ENCODE measurements around the gene CD58. TPM values are rescaled to one million over a fixed set of nuclear protein-coding genes. Genes with fewer than 3 reads are reported as not detected.

The CD58 gene
- total RNA-seq, 1 experiment from 2014 or later: 5.3 TPM

GRCh38 chr1:116481934-116482333, 88.9 kb downstream of the CD58 start:
- no peaks in the 10 kb centered on the region for H3K36me3 Mint-ChIP-seq
- H3K4me1 Mint-ChIP-seq: peaks cover 16% of the 10 kb centered on the region
- CTCF ChIA-PET: interaction anchor here (0.9 to 2.1 kb wide), 3 partner anchors 17 to 343 kb away, joined by 3 to 15 read pairs (median 7); no protein-coding TSS in a partner anchor
- no peak overlapping the region for H3K27ac Mint-ChIP-seq
- POLR2A ChIA-PET: no interaction called here
- DNase-seq (ENCODE audit: low spot score) (no peak), ATAC-seq (no peak)
- TF ChIP-seq SMAD3 (CRISPR knock-in tag; IDR thresholded peaks at IDR 0.05; ENCODE audit: borderline replicate concordance): no peak
- no peak for TF ChIP-seq ZNF416 (CRISPR knock-in tag; IDR thresholded peaks at IDR 0.05)
- TF ChIP-seq NFE2L1 (CRISPR knock-in tag; IDR thresholded peaks at IDR 0.05): no peak
- no peak for TF ChIP-seq JAZF1 (CRISPR knock-in tag; IDR thresholded peaks at IDR 0.05)
- TF ChIP-seq NFATC4 (CRISPR knock-in tag; IDR thresholded peaks at IDR 0.05): no peak
- TF ChIP-seq, protein P1, sequence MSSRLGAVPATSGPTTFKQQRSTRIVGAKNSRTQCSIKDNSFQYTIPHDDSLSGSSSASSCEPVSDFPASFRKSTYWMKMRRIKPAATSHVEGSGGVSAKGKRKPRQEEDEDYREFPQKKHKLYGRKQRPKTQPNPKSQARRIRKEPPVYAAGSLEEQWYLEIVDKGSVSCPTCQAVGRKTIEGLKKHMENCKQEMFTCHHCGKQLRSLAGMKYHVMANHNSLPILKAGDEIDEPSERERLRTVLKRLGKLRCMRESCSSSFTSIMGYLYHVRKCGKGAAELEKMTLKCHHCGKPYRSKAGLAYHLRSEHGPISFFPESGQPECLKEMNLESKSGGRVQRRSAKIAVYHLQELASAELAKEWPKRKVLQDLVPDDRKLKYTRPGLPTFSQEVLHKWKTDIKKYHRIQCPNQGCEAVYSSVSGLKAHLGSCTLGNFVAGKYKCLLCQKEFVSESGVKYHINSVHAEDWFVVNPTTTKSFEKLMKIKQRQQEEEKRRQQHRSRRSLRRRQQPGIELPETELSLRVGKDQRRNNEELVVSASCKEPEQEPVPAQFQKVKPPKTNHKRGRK (CRISPR knock-in tag; IDR thresholded peaks at IDR 0.05; ENCODE audit: borderline replicate concordance): no peak
- TF ChIP-seq E2F1 (CRISPR knock-in tag; IDR thresholded peaks at IDR 0.05): no peak
- no peak for TF ChIP-seq USF1 (CRISPR knock-in tag; IDR thresholded peaks at IDR 0.05)
- no peak for TF ChIP-seq CBFB (CRISPR knock-in tag; IDR thresholded peaks at IDR 0.05; ENCODE audit: low read depth)
- no peak for TF ChIP-seq E2F5 (CRISPR knock-in tag; IDR thresholded peaks at IDR 0.05)
- TF ChIP-seq, protein P2, sequence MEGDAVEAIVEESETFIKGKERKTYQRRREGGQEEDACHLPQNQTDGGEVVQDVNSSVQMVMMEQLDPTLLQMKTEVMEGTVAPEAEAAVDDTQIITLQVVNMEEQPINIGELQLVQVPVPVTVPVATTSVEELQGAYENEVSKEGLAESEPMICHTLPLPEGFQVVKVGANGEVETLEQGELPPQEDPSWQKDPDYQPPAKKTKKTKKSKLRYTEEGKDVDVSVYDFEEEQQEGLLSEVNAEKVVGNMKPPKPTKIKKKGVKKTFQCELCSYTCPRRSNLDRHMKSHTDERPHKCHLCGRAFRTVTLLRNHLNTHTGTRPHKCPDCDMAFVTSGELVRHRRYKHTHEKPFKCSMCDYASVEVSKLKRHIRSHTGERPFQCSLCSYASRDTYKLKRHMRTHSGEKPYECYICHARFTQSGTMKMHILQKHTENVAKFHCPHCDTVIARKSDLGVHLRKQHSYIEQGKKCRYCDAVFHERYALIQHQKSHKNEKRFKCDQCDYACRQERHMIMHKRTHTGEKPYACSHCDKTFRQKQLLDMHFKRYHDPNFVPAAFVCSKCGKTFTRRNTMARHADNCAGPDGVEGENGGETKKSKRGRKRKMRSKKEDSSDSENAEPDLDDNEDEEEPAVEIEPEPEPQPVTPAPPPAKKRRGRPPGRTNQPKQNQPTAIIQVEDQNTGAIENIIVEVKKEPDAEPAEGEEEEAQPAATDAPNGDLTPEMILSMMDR (IDR thresholded peaks at IDR 0.05): no peak
- TF ChIP-seq IRF2 (CRISPR knock-in tag; IDR thresholded peaks at IDR 0.05; ENCODE audit: borderline replicate concordance, low read depth): no peak
- no peak for TF ChIP-seq HMGA2 (CRISPR knock-in tag; IDR thresholded peaks at IDR 0.05)
- no peak for TF ChIP-seq ATF2 (CRISPR knock-in tag; IDR thresholded peaks at IDR 0.05; ENCODE audit: borderline replicate concordance, low read depth)
- TF ChIP-seq, protein P3, sequence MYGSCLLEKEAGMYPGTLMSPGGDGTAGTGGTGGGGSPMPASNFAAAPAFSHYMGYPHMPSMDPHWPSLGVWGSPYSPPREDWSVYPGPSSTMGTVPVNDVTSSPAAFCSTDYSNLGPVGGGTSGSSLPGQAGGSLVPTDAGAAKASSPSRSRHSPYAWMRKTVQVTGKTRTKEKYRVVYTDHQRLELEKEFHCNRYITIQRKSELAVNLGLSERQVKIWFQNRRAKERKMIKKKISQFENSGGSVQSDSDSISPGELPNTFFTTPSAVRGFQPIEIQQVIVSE (CRISPR knock-in tag; IDR thresholded peaks at IDR 0.05; ENCODE audit: borderline replicate concordance): no peak
- TF ChIP-seq, protein P4, sequence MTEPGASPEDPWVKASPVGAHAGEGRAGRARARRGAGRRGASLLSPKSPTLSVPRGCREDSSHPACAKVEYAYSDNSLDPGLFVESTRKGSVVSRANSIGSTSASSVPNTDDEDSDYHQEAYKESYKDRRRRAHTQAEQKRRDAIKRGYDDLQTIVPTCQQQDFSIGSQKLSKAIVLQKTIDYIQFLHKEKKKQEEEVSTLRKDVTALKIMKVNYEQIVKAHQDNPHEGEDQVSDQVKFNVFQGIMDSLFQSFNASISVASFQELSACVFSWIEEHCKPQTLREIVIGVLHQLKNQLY (CRISPR knock-in tag; IDR thresholded peaks at IDR 0.05): no peak
- TF ChIP-seq FOXK1 (CRISPR knock-in tag; IDR thresholded peaks at IDR 0.05): no peak
- no peak overlapping the region for H3K4me3 Mint-ChIP-seq
- peaks cover 1% of the 10 kb centered on the region; the same call in 1 of the 2 replicates for H3K9me3 Mint-ChIP-seq
- no peaks in the 10 kb centered on the region for H3K27me3 Mint-ChIP-seq (ENCODE audit: low read depth)
